Esophagus (tissue), 2 donors: ENCODE results near the gene NEGR1. TPM values are rescaled to one million over a fixed set of nuclear protein-coding genes. Genes with fewer than 3 reads are reported as not detected.
A peak's percentile ranks its signal among the peaks of the same experiment; 100 is the strongest.
"Not testable (repeated sequence)": the region's sequence is repeated elsewhere in the genome, so short reads cannot be mapped to it uniquely, and the experiment has no call there.

ENCODE experiments used
- H3K27ac ChIP-seq, 2 donors: one replicate each; pipeline ENCODE4 v1.5.1; 2013; ENCODE audit warnings: low read depth in 2 of 2, mild to moderate bottlenecking in 2 of 2, inconsistent platforms in 1 of 2, low read length in 1 of 2, moderate library complexity in 1 of 2
- H3K27me3 ChIP-seq, 2 donors: one replicate each; pipeline ENCODE4 v1.6.1; 2013; ENCODE audit warnings: low read length in 2 of 2, control low read depth in 1 of 2, mild to moderate bottlenecking in 1 of 2; ENCODE audit not compliant: insufficient read depth in 2 of 2, control insufficient read depth in 1 of 2
- H3K36me3 ChIP-seq, 2 donors: one replicate each; pipeline ENCODE4 v1.6.1; 2013; ENCODE audit warnings: low read length in 1 of 2; ENCODE audit not compliant: control insufficient read depth in 2 of 2, insufficient read depth in 2 of 2
- H3K4me1 ChIP-seq, 2 donors: one replicate each; pipeline ENCODE4 v1.6.1; 2013; ENCODE audit warnings: low read length in 1 of 2; ENCODE audit not compliant: control insufficient read depth in 2 of 2, insufficient read depth in 2 of 2
- H3K4me3 ChIP-seq, 2 donors: one replicate each; pipeline ENCODE4 v1.5.1; 2013; ENCODE audit warnings: low read length in 2 of 2, mild to moderate bottlenecking in 2 of 2, low read depth in 1 of 2, moderate library complexity in 1 of 2
- H3K9me3 ChIP-seq, 2 donors: one replicate each; pipeline ENCODE4 v1.6.1; 2013; ENCODE audit warnings: mild to moderate bottlenecking in 2 of 2, low read depth in 1 of 2, low read length in 1 of 2, moderate library complexity in 1 of 2; ENCODE audit not compliant: control insufficient read depth in 2 of 2, insufficient read depth in 1 of 2
- WGBS, 2 donors: extraction: QIAGEN DNeasy Blood & Tissue Kit; methylation state at CpG; one replicate each; pipeline ENCODE4 v1.1.7; 2013; 5-methylcytosine and 5-hydroxymethylcytosine counted together
- polyA plus RNA-seq, 2 donors: library from polyadenylated mRNA; stranded (reverse); fragments of 200-250 nt; gene quantifications; one replicate each; pipeline ENCODE4 v1.2.3, GENCODE V29; 2013
- donor health status: healthy with polysubstance abuse.
- donor health status: Bipolar disorder and iron deficiency.

Gene NEGR1
- polyA plus RNA-seq, 2 donors, result 0.59 to 1.4 TPM

GRCh38 chr1:72241397-72241796 lies 40.9 kb downstream of the NEGR1 start:
- Histone ChIP-seq H3K27me3 (no peaks in the 10 kb centered on the region), H3K36me3 (no peaks in the 10 kb centered on the region), H3K9me3 (no peaks in the 10 kb centered on the region), H3K27ac (no peak overlapping the region), H3K4me1 (no peaks in the 10 kb centered on the region), H3K4me3 (no peak overlapping the region)
- WGBS, 2 donors, result 92 to 93% methylated on average over 1 of the region's 1 CpG

- not testable (repeated sequence) for H3K4me1 ChIP-seq, H3K4me3 ChIP-seq, H3K36me3 ChIP-seq, H3K27ac ChIP-seq, H3K9me3 ChIP-seq, H3K27me3 ChIP-seq
Measured at GRCh38 chr1:72235931-72236330, 46.4 kb downstream of the NEGR1 start.

GRCh38 chr1:72235062-72235461 lies 47.3 kb downstream of the NEGR1 start:
- Histone ChIP-seq H3K4me1 (no peaks in the 10 kb centered on the region), H3K27me3 (no peaks in the 10 kb centered on the region), H3K4me3 (no peak overlapping the region), H3K27ac (no peak overlapping the region), H3K9me3 (no peaks in the 10 kb centered on the region), H3K36me3 (no peaks in the 10 kb centered on the region)
- 77 to 85% methylated on average over 7 of the region's 7 CpGs for WGBS, 2 donors

- no peak overlapping the region for H3K27ac ChIP-seq
- no peaks in the 10 kb centered on the region for H3K27me3 ChIP-seq
- 38 to 51% methylated on average over 1 of the region's 1 CpG for WGBS, 2 donors
- H3K9me3 ChIP-seq, result no peaks in the 10 kb centered on the region
- no peaks in the 10 kb centered on the region for H3K36me3 ChIP-seq
- H3K4me3 ChIP-seq, result no peak overlapping the region
- no peaks in the 10 kb centered on the region for H3K4me1 ChIP-seq
Measured at GRCh38 chr1:72230746-72231145, 51.6 kb downstream of the NEGR1 start.

GRCh38 chr1:72229893-72230292 lies 52.4 kb downstream of the NEGR1 start:
- Histone ChIP-seq H3K9me3 (no peaks in the 10 kb centered on the region), H3K27me3 (no peaks in the 10 kb centered on the region), H3K36me3 (no peaks in the 10 kb centered on the region), H3K27ac (no peak overlapping the region), H3K4me3 (no peak overlapping the region), H3K4me1 (no peaks in the 10 kb centered on the region)

- Histone ChIP-seq H3K27me3 (no peaks in the 10 kb centered on the region), H3K36me3 (no peaks in the 10 kb centered on the region), H3K4me1 (no peaks in the 10 kb centered on the region), H3K27ac (peak overlapping the region in 1 of 2 donors; percentile 56), H3K9me3 (no peaks in the 10 kb centered on the region), H3K4me3 (no peak overlapping the region)
- WGBS, 2 donors, result 66% methylated on average over 4 of the region's 4 CpGs
Measured at GRCh38 chr1:72227667-72228066, 54.7 kb downstream of the NEGR1 start.

GRCh38 chr1:72224506-72224905 lies 57.8 kb downstream of the NEGR1 start:
- no peak overlapping the region for H3K27ac ChIP-seq
- 90% methylated on average over 3 of the region's 3 CpGs for WGBS, 2 donors
- H3K9me3 ChIP-seq, result peaks cover 0 to 5% of the 10 kb centered on the region in 2 donors
- H3K36me3 ChIP-seq, result no peaks in the 10 kb centered on the region
- H3K27me3 ChIP-seq, result no peaks in the 10 kb centered on the region
- H3K4me1 ChIP-seq, result no peaks in the 10 kb centered on the region
- no peak overlapping the region for H3K4me3 ChIP-seq

- no peak overlapping the region for H3K27ac ChIP-seq
- no peaks in the 10 kb centered on the region for H3K27me3 ChIP-seq
- H3K36me3 ChIP-seq, result no peaks in the 10 kb centered on the region
- H3K9me3 ChIP-seq, result peaks cover 0 to 5% of the 10 kb centered on the region in 2 donors
- no peaks in the 10 kb centered on the region for H3K4me1 ChIP-seq
- 71 to 76% methylated on average over 1 of the region's 1 CpG for WGBS, 2 donors
- no peak overlapping the region for H3K4me3 ChIP-seq
Measured at GRCh38 chr1:72221811-72222210, 60.5 kb downstream of the NEGR1 start.

- WGBS, 2 donors, result 81 to 88% methylated on average over 5 of the region's 5 CpGs
- no peaks in the 10 kb centered on the region for H3K36me3 ChIP-seq
- H3K27ac ChIP-seq, result no peak overlapping the region
- H3K9me3 ChIP-seq, result peaks cover 0 to 5% of the 10 kb centered on the region in 2 donors
- no peak overlapping the region for H3K4me3 ChIP-seq
- H3K4me1 ChIP-seq, result no peaks in the 10 kb centered on the region
- H3K27me3 ChIP-seq, result no peaks in the 10 kb centered on the region
Measured at GRCh38 chr1:72218141-72218739, 64.1 kb downstream of the NEGR1 start.

- Histone ChIP-seq H3K4me3 (no peak overlapping the region), H3K27ac (no peak overlapping the region), H3K36me3 (no peaks in the 10 kb centered on the region), H3K4me1 (no peaks in the 10 kb centered on the region), H3K27me3 (no peaks in the 10 kb centered on the region), H3K9me3 (no peaks in the 10 kb centered on the region)
- WGBS, 2 donors, result 48 to 54% methylated on average over 1 of the region's 1 CpG
Measured at GRCh38 chr1:72207059-72207458, 75.3 kb downstream of the NEGR1 start.
